IPS DF 4.7 (cell line): Measurements from ENCODE around the gene CASP2.

ENCODE experiments used
- DNase-seq: peaks from one replicate; pipeline ENCODE4 v3.0.0-alpha.2; 2013; ENCODE audit warnings: low spot score; ENCODE audit errors: extremely low read depth

The CASP2 gene

GRCh38 chr7:143331179-143331801, 43.1 kb downstream of the CASP2 start:
- no peak for DNase-seq

- DNase-seq = no peak
Observed at GRCh38 chr7:143334244-143334643, 46.1 kb downstream of the CASP2 start.

GRCh38 chr7:143337216-143337615, 49.1 kb downstream of the CASP2 start:
- no peak for DNase-seq

GRCh38 chr7:143341842-143342241, 53.7 kb downstream of the CASP2 start:
- DNase-seq = no peak

GRCh38 chr7:143343596-143343995, 55.4 kb downstream of the CASP2 start:
- no peak for DNase-seq

GRCh38 chr7:143345428-143345900, 57.3 kb downstream of the CASP2 start:
- no peak for DNase-seq

GRCh38 chr7:143346018-143346417, 57.9 kb downstream of the CASP2 start:
- no peak for DNase-seq

- no peak for DNase-seq
Observed at GRCh38 chr7:143347950-143348349, 59.8 kb downstream of the CASP2 start.

GRCh38 chr7:143351060-143351459, 62.9 kb downstream of the CASP2 start:
- DNase-seq = no peak

DNA sequence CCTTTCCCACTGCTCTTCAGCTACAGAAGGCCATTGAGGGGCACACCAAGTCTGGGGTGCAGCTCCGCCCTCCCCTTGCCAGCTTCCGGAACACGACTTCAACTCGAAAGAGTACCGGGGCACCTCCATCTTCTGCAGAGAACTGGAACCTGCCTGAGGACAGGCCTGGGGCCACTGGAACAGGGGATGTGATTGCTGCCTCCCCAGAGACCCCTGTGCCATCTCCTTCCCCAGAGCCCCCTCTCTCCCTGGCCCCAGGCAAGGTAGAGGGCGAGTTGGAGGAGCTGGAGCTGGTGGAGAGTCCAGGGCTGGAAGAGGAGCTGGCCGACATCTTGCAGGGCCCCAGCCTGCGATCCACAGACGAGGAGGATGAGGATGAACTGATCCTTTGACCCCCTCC, 63.4 kb downstream of the CASP2 start:
- DNase-seq = no peak

DNA sequence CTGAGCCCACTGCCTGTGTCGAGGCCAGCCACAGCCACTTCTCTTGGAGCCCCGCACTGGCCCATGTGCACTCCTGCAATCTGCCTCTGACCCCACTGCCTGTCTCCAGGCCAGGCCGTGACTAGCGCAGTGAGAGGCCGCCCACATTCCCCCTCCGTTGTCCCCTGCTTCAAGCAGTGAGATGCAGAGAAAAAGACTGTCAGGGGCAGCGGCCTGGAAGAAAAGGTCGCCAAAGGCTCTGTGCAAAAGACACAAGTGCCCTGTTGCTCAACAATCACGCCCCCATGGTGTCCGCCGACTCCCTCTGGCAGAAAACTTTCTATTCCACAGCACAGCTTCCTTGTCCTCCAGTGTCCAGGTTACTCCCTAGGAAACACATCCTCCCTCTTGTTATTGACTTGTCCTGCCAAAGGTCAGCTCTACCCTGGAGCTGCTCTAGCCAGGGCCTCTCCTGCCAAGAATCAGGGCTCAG, 64.4 kb downstream of the CASP2 start:
- no peak for DNase-seq

DNA sequence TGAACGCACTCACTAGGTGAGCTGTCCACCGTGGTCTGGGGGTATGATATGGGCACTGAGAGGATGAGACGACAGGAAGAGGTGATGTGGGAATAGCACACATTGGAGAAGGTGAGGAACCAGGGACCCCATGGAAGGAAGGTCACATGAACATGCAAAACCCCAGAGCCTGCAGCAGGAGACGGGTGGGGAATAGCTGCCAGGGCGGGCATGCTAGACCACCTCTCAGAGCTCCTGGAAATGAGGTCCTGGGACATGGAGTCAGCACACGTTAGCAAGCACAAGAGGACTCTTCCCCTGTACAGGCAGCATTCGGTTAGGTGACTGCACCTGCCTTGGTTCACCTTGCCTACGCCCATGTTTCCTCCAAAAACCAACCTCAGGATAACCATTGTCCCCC, 66.2 kb downstream of the CASP2 start:
- no peak for DNase-seq

- DNase-seq = no peak
Observed at GRCh38 chr7:143354965-143355364, 66.8 kb downstream of the CASP2 start.

DNA sequence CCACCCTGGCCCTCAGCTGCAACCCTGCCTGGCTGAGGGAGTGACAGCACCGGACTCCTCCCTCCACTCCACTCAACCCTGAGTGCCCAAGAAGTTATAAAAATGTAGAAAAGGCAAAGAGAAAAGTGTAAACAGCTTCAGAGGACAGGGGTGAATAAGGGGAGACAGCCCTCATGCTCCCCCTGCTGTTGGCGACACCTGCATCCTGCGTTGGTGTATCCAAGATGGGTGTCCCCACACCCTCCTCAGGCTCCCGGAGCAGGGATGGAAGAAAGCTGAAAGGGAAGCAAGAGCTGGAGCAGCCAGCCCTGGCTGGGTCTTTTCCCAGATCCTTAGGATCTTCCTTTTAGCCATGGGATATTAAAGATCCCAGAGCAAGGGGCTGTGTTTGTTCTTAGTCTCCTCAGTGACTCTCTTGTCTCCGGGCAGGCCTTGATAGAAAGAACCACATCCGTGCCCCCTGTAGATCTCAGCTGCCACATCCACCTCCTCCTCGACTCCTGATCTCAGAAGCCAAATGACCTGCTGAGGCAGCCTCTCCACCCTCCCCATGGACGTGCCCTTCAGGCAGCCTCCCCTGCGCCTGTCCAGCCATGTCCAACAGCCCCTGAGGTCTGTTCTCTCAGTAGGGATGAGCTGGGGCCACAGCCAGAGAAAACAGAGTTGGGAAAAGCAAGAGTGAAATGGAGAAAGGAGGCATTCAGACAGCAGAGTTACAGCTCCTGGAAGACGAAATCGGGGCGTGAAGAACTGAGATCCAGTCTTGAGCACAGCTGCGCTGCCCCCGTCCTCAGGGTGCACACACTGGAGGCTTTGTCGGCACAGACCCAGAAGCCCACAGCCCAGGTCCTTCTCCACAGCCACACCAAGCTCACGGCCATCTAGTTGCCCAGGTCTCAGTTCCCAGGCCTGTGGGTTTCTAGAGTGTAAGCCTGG, 67.6 kb downstream of the CASP2 start:
- DNase-seq = no peak

- no peak for DNase-seq
Observed at GRCh38 chr7:143356414-143357050, 68.4 kb downstream of the CASP2 start.
